HCT116 (cell line): Measurements from ENCODE around the gene TXNDC15. TPM values are rescaled to one million over a fixed set of nuclear protein-coding genes. Genes with fewer than 3 reads are reported as not detected.

Experiments
- ATAC-seq: fragments of 200-7000 bp; cut with Tn5 transposase; 2 replicates; pipeline ENCODE4 v1.9.1; 2020; ENCODE audit warnings: mild to moderate bottlenecking, moderate library complexity
- BruUV-seq: library from RNA; stranded (reverse); fragments of 400-500 nt; replicated peaks from 2 replicates; lab custom pipeline; 2021; lab: Mats Ljungman, UMichigan
- CTCF ChIA-PET: fragments of 300-600 bp; sonication (Branson Sonifier 250); formaldehyde crosslinking; loops from one replicate; lab custom pipeline; 2021; ENCODE audit warnings: antibody characterized with exemption; lab: Charles Lee
- POLR2A ChIA-PET: fragments of 300-600, 350-600 bp; sonication (Branson Sonifier 250); formaldehyde crosslinking; loops from one replicate; lab custom pipeline; 2021; ENCODE audit warnings: antibody characterized with exemption; lab: Charles Lee
- RAD21 ChIA-PET, 2 experiments: fragments of 300-600 bp; sonication (Branson Sonifier 250); formaldehyde crosslinking; loops; one replicate each; lab custom pipeline; 2023; ENCODE audit warnings: low total read pairs in 2 of 2; ENCODE audit not compliant: uncharacterized antibody in 2 of 2, unreplicated experiment in 2 of 2, low non-redundant PET in 1 of 2; lab: Charles Lee
- DNase-seq: peaks from one replicate; pipeline ENCODE4 v3.0.0-alpha.2; 2010; ENCODE audit warnings: low read depth, low spot score
- H2AFZ ChIP-seq: fragments of 200-600 bp; shearing (Covaris generic), sonication (generic); 2 replicates; pipeline ENCODE4 v1.6.1; 2017; ENCODE audit warnings: low read depth, mixed run types, mixed read lengths, antibody characterized with exemption, low read length; ENCODE audit not compliant: poor library complexity, severe bottlenecking
- H3K27ac ChIP-seq: 2 replicates; pipeline ENCODE4 v1.5.1; 2012; ENCODE audit warnings: low read depth, low read length
- H3K27me3 ChIP-seq: fragments of 200-600 bp; sonication (generic); 2 replicates; pipeline ENCODE4 v1.6.1; 2016; ENCODE audit warnings: mixed run types, low read length, mixed read lengths; ENCODE audit not compliant: insufficient read depth
- H3K36me3 ChIP-seq, 2 experiments: fragments of 200-500 bp in 1 of 2; fragments of 200-600 bp in 1 of 2; sonication (Bioruptor generic) in 1 of 2; sonication (generic) in 1 of 2; 2 replicates each; pipeline versions ENCODE4 v1.5.1 to v1.6.1; 2014 to 2016; ENCODE audit warnings: low read length in 2 of 2, inconsistent platforms in 1 of 2, mixed read lengths in 1 of 2, mixed run types in 1 of 2; ENCODE audit not compliant: insufficient read depth in 2 of 2, control insufficient read depth in 1 of 2
- H3K4me1 ChIP-seq, 2 experiments: fragments of 200-600 bp in 1 of 2; sonication (generic) in 1 of 2; 2 replicates each; pipeline versions ENCODE4 v1.5.1 to v1.6.1; 2012 to 2017; ENCODE audit warnings: low read length in 2 of 2, inconsistent platforms in 1 of 2, mild to moderate bottlenecking in 1 of 2, mixed read lengths in 1 of 2, mixed run types in 1 of 2, moderate library complexity in 1 of 2; ENCODE audit not compliant: insufficient read depth in 2 of 2, control insufficient read depth in 1 of 2
- H3K4me2 ChIP-seq: fragments of 200-600 bp; sonication (generic); 2 replicates; pipeline ENCODE4 v1.6.1; 2017; ENCODE audit warnings: mixed run types, low read length, mixed read lengths
- H3K4me3 ChIP-seq, 2 experiments: fragments of 200-600 bp in 1 of 2; sonication (generic) in 1 of 2; replicated peaks in 1 of 2; 2 replicates each; pipeline ENCODE4 v1.5.1; 2011 to 2016; ENCODE audit warnings: low read length in 2 of 2, control low read depth in 1 of 2, low read depth in 1 of 2, mild to moderate bottlenecking in 1 of 2, mixed read lengths in 1 of 2, mixed run types in 1 of 2
- H3K79me2 ChIP-seq: fragments of 200-600 bp; sonication (generic); 2 replicates; pipeline ENCODE4 v1.6.1; 2017; ENCODE audit warnings: mild to moderate bottlenecking, mixed run types, low read length, moderate library complexity, mixed read lengths; ENCODE audit not compliant: insufficient read depth
- H3K9ac ChIP-seq: fragments of 200-600 bp; sonication (generic); 2 replicates; pipeline ENCODE4 v1.6.1; 2016; ENCODE audit warnings: low read length, mixed read lengths
- H3K9me2 ChIP-seq: fragments of 200-600 bp; sonication (generic), shearing (Covaris generic); 2 replicates; pipeline ENCODE4 v1.6.1; 2017; ENCODE audit warnings: mixed run types, mild to moderate bottlenecking, moderate library complexity; ENCODE audit not compliant: insufficient read depth
- H3K9me3 ChIP-seq, 2 experiments: fragments of 200-500 bp in 1 of 2; fragments of 200-600 bp in 1 of 2; sonication (Bioruptor generic) in 1 of 2; sonication (generic) in 1 of 2; 2 replicates each; pipeline ENCODE4 v1.6.1; 2014 to 2017; ENCODE audit warnings: low read length in 2 of 2, mixed read lengths in 2 of 2, inconsistent platforms in 1 of 2, low read depth in 1 of 2, mild to moderate bottlenecking in 1 of 2, mixed run types in 1 of 2, moderate library complexity in 1 of 2; ENCODE audit not compliant: control insufficient read depth in 1 of 2, insufficient read depth in 1 of 2
- H4K20me1 ChIP-seq: fragments of 200-600 bp; sonication (generic), shearing (Covaris generic); 2 replicates; pipeline ENCODE4 v1.6.1; 2017; ENCODE audit warnings: mixed run types, mild to moderate bottlenecking, moderate library complexity; ENCODE audit not compliant: insufficient read depth
- CBX3 ChIP-seq: IDR thresholded peaks from 2 replicates; pipeline ENCODE4 v1.6.1; 2012; ENCODE audit warnings: low read depth
- CEBPB ChIP-seq: IDR thresholded peaks from 2 replicates; pipeline ENCODE4 v1.6.1; 2012; ENCODE audit warnings: low read depth
- EGR1 ChIP-seq: IDR thresholded peaks from 2 replicates; pipeline ENCODE4 v1.6.1; 2012; ENCODE audit warnings: low read depth
- ELF1 ChIP-seq: IDR thresholded peaks from 2 replicates; pipeline ENCODE4 v1.6.1; 2012; ENCODE audit warnings: low read depth, borderline replicate concordance
- EZH2 ChIP-seq: fragments of 200-600 bp; sonication (generic); IDR thresholded peaks from 2 replicates; pipeline ENCODE4 v1.6.1; 2017; ENCODE audit warnings: antibody characterized with exemption, mixed run types
- EZH2phosphoT487 ChIP-seq: fragments of 200-600 bp; IDR thresholded peaks from 2 replicates; pipeline ENCODE4 v1.6.1; 2018; ENCODE audit warnings: antibody characterized with exemption, borderline replicate concordance
- FOSL1 ChIP-seq: IDR thresholded peaks from 2 replicates; pipeline ENCODE4 v1.6.1; 2012; ENCODE audit warnings: low read depth
- JUND ChIP-seq: IDR thresholded peaks from 2 replicates; pipeline ENCODE4 v1.6.1; 2012
- POLR2A ChIP-seq: IDR thresholded peaks from 2 replicates; pipeline ENCODE4 v1.7.0; 2011; ENCODE audit warnings: borderline replicate concordance; ENCODE audit not compliant: insufficient read depth, insufficient read length; ENCODE audit errors: extremely low read depth
- POLR2AphosphoS5 ChIP-seq: IDR thresholded peaks from 2 replicates; pipeline ENCODE4 v1.6.1; 2011; ENCODE audit warnings: mild to moderate bottlenecking, low read depth, low read length, moderate library complexity
- RAD21 ChIP-seq: IDR thresholded peaks from 2 replicates; pipeline ENCODE4 v1.6.1; 2012; ENCODE audit warnings: low read depth, mild to moderate bottlenecking
- SIN3A ChIP-seq: IDR thresholded peaks from 2 replicates; pipeline ENCODE4 v1.6.1; 2012; ENCODE audit warnings: low read depth
- SP1 ChIP-seq: IDR thresholded peaks from 2 replicates; pipeline ENCODE4 v1.6.1; 2012; ENCODE audit warnings: low read depth
- SRF ChIP-seq: IDR thresholded peaks from 2 replicates; pipeline ENCODE4 v1.6.1; 2012; ENCODE audit warnings: low read depth
- TCF7L2 ChIP-seq: IDR thresholded peaks from 2 replicates; pipeline ENCODE4 v1.7.0; 2011; ENCODE audit warnings: borderline replicate concordance, inconsistent platforms; ENCODE audit not compliant: insufficient read depth, insufficient read length; ENCODE audit errors: extremely low read depth
- YY1 ChIP-seq: IDR thresholded peaks from 2 replicates; pipeline ENCODE4 v1.6.1; 2011; ENCODE audit warnings: low read length, low read depth, moderate library complexity, mild to moderate bottlenecking; ENCODE audit not compliant: insufficient replicate concordance; ENCODE audit errors: extremely low read depth
- ZBTB33 ChIP-seq: IDR thresholded peaks from 2 replicates; pipeline ENCODE4 v1.6.1; 2011; ENCODE audit warnings: mild to moderate bottlenecking, low read length, moderate library complexity; ENCODE audit not compliant: insufficient replicate concordance; ENCODE audit errors: extremely low read depth
- ZNF274 ChIP-seq: fragments of 200-500 bp; sonication (Bioruptor generic); IDR thresholded peaks from 2 replicates; pipeline ENCODE4 v1.6.1; 2014; ENCODE audit warnings: mild to moderate bottlenecking, low read depth, low read length, inconsistent platforms
- intact Hi-C: fragments of 100-400 bp; cut with micrococcal nuclease; formaldehyde crosslinking; loops from 2 replicates; pipeline ENCODE4 v1.10.0; 2022
- total RNA-seq: library from RNA; stranded (reverse); gene quantifications from one replicate; pipeline ENCODE4 v1.2.1, GENCODE V29; 2021; ENCODE audit not compliant: unreplicated experiment
- TF ChIP-seq, protein P1 (sequence below): IDR thresholded peaks from 2 replicates; pipeline ENCODE4 v1.6.1; 2012; ENCODE audit warnings: low read depth
- TF ChIP-seq, protein P2 (sequence below), 3 experiments: fragments of 200-600 bp in 1 of 3; sonication (generic) in 1 of 3; IDR thresholded peaks in 2 of 3; conservative IDR thresholded peaks in 1 of 3; 2 replicates each; pipeline ENCODE4 v1.5.1; 2012 to 2017; ENCODE audit warnings: low read depth in 2 of 3, low read length in 2 of 3, antibody characterized with exemption in 1 of 3, borderline replicate concordance in 1 of 3, control low read depth in 1 of 3, mild to moderate bottlenecking in 1 of 3, mixed read lengths in 1 of 3, mixed run types in 1 of 3, moderate library complexity in 1 of 3; ENCODE audit not compliant: insufficient read depth in 1 of 3

TXNDC15 gene
- total RNA-seq, 1 experiment from 2014 or later = 17.8 TPM

DNA sequence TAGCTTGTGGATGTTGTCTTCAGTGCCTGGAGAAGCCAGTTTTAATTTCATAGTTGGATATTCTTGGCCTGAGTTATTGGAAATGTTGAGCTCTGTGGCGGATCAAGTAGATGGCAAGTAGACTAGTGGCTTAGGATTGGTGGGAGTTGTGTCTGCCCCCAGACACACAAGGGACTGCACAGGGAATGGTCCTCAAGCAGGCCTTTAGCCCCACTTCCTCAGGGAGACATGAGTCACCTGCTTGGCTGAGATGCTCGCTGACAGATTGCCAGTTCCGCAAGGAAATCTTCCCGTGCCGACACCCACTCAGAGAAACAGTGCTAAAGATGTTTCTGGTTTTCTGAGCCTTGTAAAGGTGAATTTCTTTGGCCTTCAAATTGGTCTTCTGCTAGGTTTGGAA is 74.7 kb downstream of the TXNDC15 start:
- H3K4me3 ChIP-seq = no peak overlapping the region
- no peaks in the 10 kb centered on the region for H3K4me1 ChIP-seq
- ChIA-PET POLR2A (no interaction called here), RAD21 (no interaction called here), CTCF (no interaction called here)
- H3K27ac ChIP-seq = no peak overlapping the region
- H3K9ac ChIP-seq = no peak overlapping the region
- BruUV-seq = no TSS peak
- H4K20me1 ChIP-seq = no peaks in the 10 kb centered on the region
- H3K4me2 ChIP-seq = no peak overlapping the region
- H2AFZ ChIP-seq = no peak overlapping the region
- H3K9me2 ChIP-seq = no peaks in the 10 kb centered on the region
- no peaks in the 10 kb centered on the region for H3K9me3 ChIP-seq
- H3K79me2 ChIP-seq = no peaks in the 10 kb centered on the region
- no peak for TF ChIP-seq SRF
- no peak for TF ChIP-seq POLR2A
- TF ChIP-seq ZNF274 = no peak
- TF ChIP-seq, protein P1, sequence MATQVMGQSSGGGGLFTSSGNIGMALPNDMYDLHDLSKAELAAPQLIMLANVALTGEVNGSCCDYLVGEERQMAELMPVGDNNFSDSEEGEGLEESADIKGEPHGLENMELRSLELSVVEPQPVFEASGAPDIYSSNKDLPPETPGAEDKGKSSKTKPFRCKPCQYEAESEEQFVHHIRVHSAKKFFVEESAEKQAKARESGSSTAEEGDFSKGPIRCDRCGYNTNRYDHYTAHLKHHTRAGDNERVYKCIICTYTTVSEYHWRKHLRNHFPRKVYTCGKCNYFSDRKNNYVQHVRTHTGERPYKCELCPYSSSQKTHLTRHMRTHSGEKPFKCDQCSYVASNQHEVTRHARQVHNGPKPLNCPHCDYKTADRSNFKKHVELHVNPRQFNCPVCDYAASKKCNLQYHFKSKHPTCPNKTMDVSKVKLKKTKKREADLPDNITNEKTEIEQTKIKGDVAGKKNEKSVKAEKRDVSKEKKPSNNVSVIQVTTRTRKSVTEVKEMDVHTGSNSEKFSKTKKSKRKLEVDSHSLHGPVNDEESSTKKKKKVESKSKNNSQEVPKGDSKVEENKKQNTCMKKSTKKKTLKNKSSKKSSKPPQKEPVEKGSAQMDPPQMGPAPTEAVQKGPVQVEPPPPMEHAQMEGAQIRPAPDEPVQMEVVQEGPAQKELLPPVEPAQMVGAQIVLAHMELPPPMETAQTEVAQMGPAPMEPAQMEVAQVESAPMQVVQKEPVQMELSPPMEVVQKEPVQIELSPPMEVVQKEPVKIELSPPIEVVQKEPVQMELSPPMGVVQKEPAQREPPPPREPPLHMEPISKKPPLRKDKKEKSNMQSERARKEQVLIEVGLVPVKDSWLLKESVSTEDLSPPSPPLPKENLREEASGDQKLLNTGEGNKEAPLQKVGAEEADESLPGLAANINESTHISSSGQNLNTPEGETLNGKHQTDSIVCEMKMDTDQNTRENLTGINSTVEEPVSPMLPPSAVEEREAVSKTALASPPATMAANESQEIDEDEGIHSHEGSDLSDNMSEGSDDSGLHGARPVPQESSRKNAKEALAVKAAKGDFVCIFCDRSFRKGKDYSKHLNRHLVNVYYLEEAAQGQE = no peak
- TF ChIP-seq ELF1 = no peak
- TF ChIP-seq ZBTB33 = no peak
- TF ChIP-seq JUND = no peak
- TF ChIP-seq EGR1 = no peak
- TF ChIP-seq FOSL1 = no peak
- no peak for TF ChIP-seq RAD21
- no peak for TF ChIP-seq TCF7L2
- TF ChIP-seq YY1 = no peak
- no peak for TF ChIP-seq EZH2
- TF ChIP-seq CEBPB = no peak
- TF ChIP-seq SP1 = no peak
- TF ChIP-seq, protein P2, sequence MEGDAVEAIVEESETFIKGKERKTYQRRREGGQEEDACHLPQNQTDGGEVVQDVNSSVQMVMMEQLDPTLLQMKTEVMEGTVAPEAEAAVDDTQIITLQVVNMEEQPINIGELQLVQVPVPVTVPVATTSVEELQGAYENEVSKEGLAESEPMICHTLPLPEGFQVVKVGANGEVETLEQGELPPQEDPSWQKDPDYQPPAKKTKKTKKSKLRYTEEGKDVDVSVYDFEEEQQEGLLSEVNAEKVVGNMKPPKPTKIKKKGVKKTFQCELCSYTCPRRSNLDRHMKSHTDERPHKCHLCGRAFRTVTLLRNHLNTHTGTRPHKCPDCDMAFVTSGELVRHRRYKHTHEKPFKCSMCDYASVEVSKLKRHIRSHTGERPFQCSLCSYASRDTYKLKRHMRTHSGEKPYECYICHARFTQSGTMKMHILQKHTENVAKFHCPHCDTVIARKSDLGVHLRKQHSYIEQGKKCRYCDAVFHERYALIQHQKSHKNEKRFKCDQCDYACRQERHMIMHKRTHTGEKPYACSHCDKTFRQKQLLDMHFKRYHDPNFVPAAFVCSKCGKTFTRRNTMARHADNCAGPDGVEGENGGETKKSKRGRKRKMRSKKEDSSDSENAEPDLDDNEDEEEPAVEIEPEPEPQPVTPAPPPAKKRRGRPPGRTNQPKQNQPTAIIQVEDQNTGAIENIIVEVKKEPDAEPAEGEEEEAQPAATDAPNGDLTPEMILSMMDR (IDR thresholded peaks at IDR 0.05 in 2 of 3, conservative IDR thresholded peaks at IDR 0.05 in 1 of 3; ENCODE audit: borderline replicate concordance in 1 of 3, insufficient read depth in 1 of 3, low read depth in 2 of 3, low read length in 2 of 3) = no peak
- TF ChIP-seq POLR2AphosphoS5 = no peak
- no peak for TF ChIP-seq EZH2phosphoT487
- no peak for TF ChIP-seq CBX3
- TF ChIP-seq SIN3A = no peak
- TF ChIP-seq, all 23 proteins: peak for 0
- no peaks in the 10 kb centered on the region for H3K36me3 ChIP-seq
- intact Hi-C loops = no loop called here
- no peak for DNase-seq
- ATAC-seq = no peak
- no peaks in the 10 kb centered on the region for H3K27me3 ChIP-seq
